HEK293 (cell line): Measurements from ENCODE around the gene STK32C.

ENCODE experiments used
- CTCF ChIA-PET: fragments of 350-600 bp; formaldehyde crosslinking; extraction: SDS; loops from one replicate; lab custom pipeline; 2021; ENCODE audit warnings: antibody characterized with exemption; lab: Yijun Ruan, JAX
- POLR2A ChIA-PET: fragments of 300-600 bp; formaldehyde crosslinking; extraction: SDS; loops from one replicate; lab custom pipeline; 2020; ENCODE audit warnings: antibody characterized with exemption, inconsistent platforms; lab: Yijun Ruan, JAX
- H3K27ac ChIP-seq: fragments of 200-500 bp; sonication (Bioruptor generic); 2 replicates; pipeline ENCODE4 v1.5.1; 2014; ENCODE audit warnings: low read depth, low read length, control low read depth, inconsistent platforms; ENCODE audit errors: extremely low read depth
- H3K36me3 ChIP-seq, 2 experiments: fragments of 200-500 bp in 1 of 2; sonication (Bioruptor generic) in 1 of 2; 1 replicate in 1 of 2; 2 replicates in 1 of 2; pipeline ENCODE4 v1.5.1; 2014 to 2017; ENCODE audit warnings: inconsistent platforms in 2 of 2, low read length in 2 of 2; ENCODE audit not compliant: control insufficient read depth in 2 of 2, insufficient read depth in 1 of 2
- H3K4me1 ChIP-seq: fragments of 200-500 bp; sonication (Bioruptor generic); 2 replicates; pipeline ENCODE4 v1.5.1; 2014; ENCODE audit warnings: mild to moderate bottlenecking, low read length, inconsistent platforms; ENCODE audit not compliant: control insufficient read depth, insufficient read depth
- H3K4me3 ChIP-seq: 2 replicates; pipeline ENCODE4 v1.5.1; 2011; ENCODE audit warnings: low read depth, mild to moderate bottlenecking, control low read depth, low read length, moderate library complexity
- H3K9me3 ChIP-seq: fragments of 200-500 bp; sonication (Bioruptor generic); 2 replicates; pipeline ENCODE4 v1.5.1; 2014; ENCODE audit warnings: low read depth, low read length, inconsistent platforms; ENCODE audit not compliant: control insufficient read depth, insufficient read depth
- GLIS1 ChIP-seq: fragments of 450-650 bp; formaldehyde crosslinking; IDR thresholded peaks from 2 replicates; pipeline ENCODE4 v1.5.1; 2016; ENCODE audit warnings: missing biosample characterization, missing genetic modification characterization
- ZBTB1 ChIP-seq: fragments of 450-650 bp; formaldehyde crosslinking; IDR thresholded peaks from 2 replicates; pipeline ENCODE4 v1.5.1; 2016; ENCODE audit warnings: missing biosample characterization, missing genetic modification characterization
- ZIC2 ChIP-seq: fragments of 450-650 bp; formaldehyde crosslinking; IDR thresholded peaks from 2 replicates; pipeline ENCODE4 v1.5.1; 2016; ENCODE audit warnings: missing biosample characterization, missing genetic modification characterization
- ZNF121 ChIP-seq: fragments of 450-650 bp; formaldehyde crosslinking; IDR thresholded peaks from 2 replicates; pipeline ENCODE4 v1.5.1; 2016; ENCODE audit warnings: missing biosample characterization, missing genetic modification characterization
- ZNF140 ChIP-seq: fragments of 450-650 bp; formaldehyde crosslinking; IDR thresholded peaks from 2 replicates; pipeline ENCODE4 v1.5.1; 2016; ENCODE audit warnings: missing biosample characterization, missing genetic modification characterization
- ZNF202 ChIP-seq: fragments of 450-650 bp; formaldehyde crosslinking; IDR thresholded peaks from 2 replicates; pipeline ENCODE4 v1.5.1; 2016; ENCODE audit warnings: missing biosample characterization, missing genetic modification characterization, borderline replicate concordance
- ZNF23 ChIP-seq: fragments of 450-650 bp; formaldehyde crosslinking; IDR thresholded peaks from 2 replicates; pipeline ENCODE4 v1.5.1; 2016; ENCODE audit warnings: missing biosample characterization, missing genetic modification characterization, borderline replicate concordance
- ZNF274 ChIP-seq, 2 experiments: fragments of 200-500 bp in 1 of 2; fragments of 450-650 bp in 1 of 2; sonication (Bioruptor generic) in 1 of 2; formaldehyde crosslinking in 1 of 2; IDR thresholded peaks; 2 replicates each; pipeline versions ENCODE4 v1.5.1 to v1.6.1; 2014 to 2016; ENCODE audit warnings: borderline replicate concordance in 1 of 2, inconsistent platforms in 1 of 2, low read length in 1 of 2, missing biosample characterization in 1 of 2, missing genetic modification characterization in 1 of 2
- ZNF701 ChIP-seq: fragments of 450-650 bp; formaldehyde crosslinking; IDR thresholded peaks from 2 replicates; pipeline ENCODE4 v1.5.1; 2016; ENCODE audit warnings: missing biosample characterization, missing genetic modification characterization
- TF ChIP-seq, protein P1 (sequence below): fragments of 450-650 bp; formaldehyde crosslinking; IDR thresholded peaks from 2 replicates; pipeline ENCODE4 v1.5.1; 2016; ENCODE audit warnings: missing biosample characterization, missing genetic modification characterization

The STK32C gene

DNA sequence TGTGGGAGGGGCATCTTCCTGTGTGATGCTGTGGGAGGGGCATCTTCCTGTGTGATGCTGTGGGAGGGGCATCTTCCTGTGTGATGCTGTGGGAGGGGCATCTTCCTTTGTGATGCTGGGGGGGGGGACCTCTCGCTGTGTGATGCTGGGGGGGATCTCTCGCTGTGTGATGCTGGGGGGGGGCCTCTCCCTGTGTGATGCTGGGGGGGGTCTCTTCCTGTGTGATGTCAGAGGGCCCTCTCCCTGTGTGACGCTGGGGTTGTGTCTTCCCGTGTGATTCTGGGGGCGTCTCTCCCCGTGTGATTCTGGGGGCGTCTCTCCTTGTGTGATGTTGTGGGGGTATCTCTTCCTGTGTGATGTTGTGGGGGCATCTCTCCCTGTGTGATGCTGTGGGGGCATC, 148.9 kb downstream of the STK32C start:
- Histone ChIP-seq H3K4me1 (no peaks in the 10 kb centered on the region; the same call in 1 of the 2 replicates), H3K27ac (no peak overlapping the region), H3K4me3 (no peak overlapping the region), H3K36me3 (no peaks in the 10 kb centered on the region), H3K9me3 (no peaks in the 10 kb centered on the region)
- CTCF ChIA-PET = no interaction called here
- TF ChIP-seq ZBTB1 (no peak), ZNF701 (no peak), ZNF202 (no peak), ZNF274 (IDR thresholded peaks at IDR 0.05; ENCODE audit: low read length) (no peak), ZNF274 (tag by site-specific recombination; IDR thresholded peaks at IDR 0.05; ENCODE audit: borderline replicate concordance) (no peak), ZNF140 (tag by site-specific recombination) (no peak)
- TF ChIP-seq, all 188 proteins: peak for 0
- POLR2A ChIA-PET = no interaction called here

DNA sequence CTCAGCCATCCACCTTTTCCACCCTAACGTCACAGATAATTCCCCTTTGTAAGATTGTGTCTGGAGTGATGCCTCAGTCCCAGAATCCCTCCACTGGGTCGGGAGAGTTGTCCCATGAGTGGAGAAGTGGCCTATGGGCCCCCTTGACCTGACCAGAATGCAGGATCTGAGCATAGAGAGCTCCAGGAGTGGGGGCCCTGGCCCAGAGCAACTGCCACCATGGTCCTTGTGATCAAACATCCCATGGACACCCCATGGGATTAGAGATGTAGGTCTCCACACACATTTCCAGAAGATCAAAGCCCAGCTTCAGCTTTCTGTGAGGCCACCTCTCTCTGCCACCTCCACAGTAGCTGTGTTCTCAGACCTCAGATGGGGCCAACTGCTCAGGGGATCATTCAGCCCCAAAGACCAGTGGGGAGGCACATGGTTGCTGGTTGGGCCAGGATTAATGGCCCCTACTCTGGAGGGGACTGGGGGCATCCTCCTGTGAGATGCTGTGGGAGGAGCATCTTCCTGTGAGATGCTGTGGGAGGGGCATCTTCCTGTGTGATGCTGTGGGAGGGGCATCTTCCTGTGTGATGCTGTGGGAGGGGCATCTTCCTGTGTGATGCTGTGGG, 149.5 kb downstream of the STK32C start:
- 0 out of 2 replicates have a peak, but pooled peaks have one; percentile 13 for TF ChIP-seq ZIC2 (tag by site-specific recombination)
- peak; percentile 85 for TF ChIP-seq GLIS1
- no peak for TF ChIP-seq ZNF23 (tag by site-specific recombination)
- TF ChIP-seq, protein P1, sequence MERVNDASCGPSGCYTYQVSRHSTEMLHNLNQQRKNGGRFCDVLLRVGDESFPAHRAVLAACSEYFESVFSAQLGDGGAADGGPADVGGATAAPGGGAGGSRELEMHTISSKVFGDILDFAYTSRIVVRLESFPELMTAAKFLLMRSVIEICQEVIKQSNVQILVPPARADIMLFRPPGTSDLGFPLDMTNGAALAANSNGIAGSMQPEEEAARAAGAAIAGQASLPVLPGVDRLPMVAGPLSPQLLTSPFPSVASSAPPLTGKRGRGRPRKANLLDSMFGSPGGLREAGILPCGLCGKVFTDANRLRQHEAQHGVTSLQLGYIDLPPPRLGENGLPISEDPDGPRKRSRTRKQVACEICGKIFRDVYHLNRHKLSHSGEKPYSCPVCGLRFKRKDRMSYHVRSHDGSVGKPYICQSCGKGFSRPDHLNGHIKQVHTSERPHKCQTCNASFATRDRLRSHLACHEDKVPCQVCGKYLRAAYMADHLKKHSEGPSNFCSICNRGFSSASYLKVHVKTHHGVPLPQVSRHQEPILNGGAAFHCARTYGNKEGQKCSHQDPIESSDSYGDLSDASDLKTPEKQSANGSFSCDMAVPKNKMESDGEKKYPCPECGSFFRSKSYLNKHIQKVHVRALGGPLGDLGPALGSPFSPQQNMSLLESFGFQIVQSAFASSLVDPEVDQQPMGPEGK (tag by site-specific recombination) = peak; percentile 60
- TF ChIP-seq ZNF121 = no peak
- TF ChIP-seq, all 188 proteins: peak for 3
- ChIA-PET POLR2A (no interaction called here), CTCF (no interaction called here)
- Histone ChIP-seq H3K4me3 (no peak overlapping the region), H3K4me1 (no peaks in the 10 kb centered on the region; the same call in 1 of the 2 replicates), H3K27ac (no peak overlapping the region), H3K9me3 (no peaks in the 10 kb centered on the region), H3K36me3 (no peaks in the 10 kb centered on the region)
